PFSK-1 (cell line): ENCODE measurements around the gene ANKRD34A.

Source experiments
- POLR2AphosphoS5 ChIP-seq: IDR thresholded peaks from 2 replicates; pipeline ENCODE4 v1.6.1; 2012; ENCODE audit warnings: low read depth, mild to moderate bottlenecking, control low read depth, low read length, moderate library complexity
- REST ChIP-seq, 2 experiments: IDR thresholded peaks; 2 replicates each; pipeline versions ENCODE4 v1.6.1 to v1.8.0; 2011 to 2012; ENCODE audit warnings: low read depth in 2 of 2, low read length in 2 of 2, control low read depth in 1 of 2, inconsistent platforms in 1 of 2, mild to moderate bottlenecking in 1 of 2, moderate library complexity in 1 of 2; ENCODE audit not compliant: insufficient read depth in 1 of 2
- SIN3A ChIP-seq: IDR thresholded peaks from 2 replicates; pipeline ENCODE4 v1.6.1; 2012; ENCODE audit warnings: mild to moderate bottlenecking, low read length, moderate library complexity, borderline replicate concordance; ENCODE audit not compliant: insufficient read depth
- TAF1 ChIP-seq: IDR thresholded peaks from 2 replicates; pipeline ENCODE4 v1.6.1; 2012; ENCODE audit warnings: low read length, control low read depth, borderline replicate concordance; ENCODE audit not compliant: insufficient read depth

- TF ChIP-seq POLR2AphosphoS5 (peak; percentile 94), SIN3A (peak; percentile 91; the same call in 1 of the 2 replicates), TAF1 (peak; percentile 76; the same call in 1 of the 2 replicates), REST (IDR thresholded peaks at IDR 0.05; ENCODE audit: insufficient read depth in 1 of 2, low read depth in 2 of 2, low read length in 2 of 2) (no peak; a peak in 1 of 4 replicates)
Measured at GRCh38 chr1:145996433-145997015, 32.1 kb upstream of the ANKRD34A start, which contains the start of gene TXNIP.
